Measurements from ENCODE around the gene ERLEC1. TPM values are rescaled to one million over a fixed set of nuclear protein-coding genes. Genes with fewer than 3 reads are reported as not detected.
A peak's percentile ranks its signal among the peaks of the same experiment; 100 is the strongest.

The ERLEC1 gene
- total RNA-seq, 2 donors from 2014 or later = 41.2 to 55.7 TPM

- TF ChIP-seq CTCF (IDR thresholded peaks at IDR 0.05) = no peak
- Histone ChIP-seq H3K27ac (no peak overlapping the region), H3K4me1 (no peaks in the 10 kb centered on the region), H3K9me3 (no peaks in the 10 kb centered on the region), H3K27me3 (no peaks in the 10 kb centered on the region), H3K36me3 (no peaks in the 10 kb centered on the region), H3K4me3 (no peak overlapping the region)
- no peak for DNase-seq (ENCODE audit: low spot score)
Observed at GRCh38 chr2:53777134-53777533, 9.7 kb upstream of the ERLEC1 start.

- TF ChIP-seq CTCF (IDR thresholded peaks at IDR 0.05) = no peak
- no peak overlapping the region for H3K27ac ChIP-seq
- H3K27me3 ChIP-seq = no peaks in the 10 kb centered on the region
- DNase-seq (ENCODE audit: low spot score) = no peak
- H3K36me3 ChIP-seq = no peaks in the 10 kb centered on the region
- no peaks in the 10 kb centered on the region for H3K9me3 ChIP-seq
- no peaks in the 10 kb centered on the region for H3K4me1 ChIP-seq
- H3K4me3 ChIP-seq = no peak overlapping the region
Observed at GRCh38 chr2:53778536-53779162, 8.2 kb upstream of the ERLEC1 start.

DNA sequence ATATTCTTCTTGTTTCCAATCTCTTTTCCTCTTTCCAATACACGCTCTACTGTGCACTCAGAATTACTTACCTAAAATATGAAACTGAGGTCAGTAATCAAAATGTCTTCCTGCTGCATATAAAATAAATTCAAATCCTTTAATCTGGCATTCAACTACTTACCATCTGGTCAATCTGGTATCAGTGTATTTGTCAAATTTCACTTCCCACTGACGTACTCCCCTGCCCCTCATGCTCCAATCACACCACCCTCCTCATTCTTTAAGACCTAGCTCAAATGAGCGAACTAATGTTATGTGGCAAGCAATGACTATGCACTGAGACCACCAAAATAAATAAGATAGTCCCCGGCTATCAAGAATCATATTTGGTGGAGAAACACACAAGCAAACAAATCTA is 6.8 kb upstream of the ERLEC1 start:
- no peak overlapping the region for H3K27ac ChIP-seq
- H3K9me3 ChIP-seq = no peaks in the 10 kb centered on the region
- no peak for TF ChIP-seq CTCF (IDR thresholded peaks at IDR 0.05)
- no peak for DNase-seq (ENCODE audit: low spot score)
- no peaks in the 10 kb centered on the region for H3K36me3 ChIP-seq
- H3K27me3 ChIP-seq = no peaks in the 10 kb centered on the region
- H3K4me1 ChIP-seq = peaks cover 0 to 5% of the 10 kb centered on the region in 2 donors
- H3K4me3 ChIP-seq = no peak overlapping the region

GRCh38 chr2:53782676-53783075 is 4.2 kb upstream of the ERLEC1 start:
- H3K36me3 ChIP-seq = no peaks in the 10 kb centered on the region
- H3K9me3 ChIP-seq = no peaks in the 10 kb centered on the region
- no peak overlapping the region for H3K4me3 ChIP-seq
- no peak for TF ChIP-seq CTCF (IDR thresholded peaks at IDR 0.05)
- H3K4me1 ChIP-seq = peaks cover 0 to 20% of the 10 kb centered on the region in 2 donors
- H3K27me3 ChIP-seq = no peaks in the 10 kb centered on the region
- no peak overlapping the region for H3K27ac ChIP-seq
- DNase-seq (ENCODE audit: low spot score) = no peak

DNA sequence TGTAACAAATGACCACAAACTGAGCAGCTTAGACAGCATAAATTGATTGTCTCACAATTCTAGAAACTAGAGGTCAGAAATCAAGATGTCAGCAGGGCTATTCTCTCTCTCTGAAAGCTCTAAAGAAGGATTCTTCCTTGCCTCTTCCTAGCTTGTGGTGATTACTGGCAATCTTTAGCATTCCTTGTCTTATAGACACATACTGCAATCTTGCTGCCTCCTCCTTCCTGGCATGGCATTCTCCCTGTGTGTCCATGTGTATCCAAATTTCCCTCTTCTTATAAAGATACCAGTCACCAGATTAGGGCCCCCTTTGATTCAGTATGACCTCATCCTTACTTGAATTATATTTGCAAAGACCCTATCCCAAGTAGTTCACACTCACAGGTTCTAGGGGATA is 2.4 kb upstream of the ERLEC1 start:
- no peak for TF ChIP-seq CTCF (IDR thresholded peaks at IDR 0.05)
- no peak overlapping the region for H3K27ac ChIP-seq
- peaks cover 0 to 35% of the 10 kb centered on the region in 2 donors for H3K4me1 ChIP-seq
- H3K27me3 ChIP-seq = no peaks in the 10 kb centered on the region
- H3K9me3 ChIP-seq = no peaks in the 10 kb centered on the region
- H3K4me3 ChIP-seq = no peak overlapping the region
- no peak for DNase-seq (ENCODE audit: low spot score)
- H3K36me3 ChIP-seq = no peaks in the 10 kb centered on the region

DNA sequence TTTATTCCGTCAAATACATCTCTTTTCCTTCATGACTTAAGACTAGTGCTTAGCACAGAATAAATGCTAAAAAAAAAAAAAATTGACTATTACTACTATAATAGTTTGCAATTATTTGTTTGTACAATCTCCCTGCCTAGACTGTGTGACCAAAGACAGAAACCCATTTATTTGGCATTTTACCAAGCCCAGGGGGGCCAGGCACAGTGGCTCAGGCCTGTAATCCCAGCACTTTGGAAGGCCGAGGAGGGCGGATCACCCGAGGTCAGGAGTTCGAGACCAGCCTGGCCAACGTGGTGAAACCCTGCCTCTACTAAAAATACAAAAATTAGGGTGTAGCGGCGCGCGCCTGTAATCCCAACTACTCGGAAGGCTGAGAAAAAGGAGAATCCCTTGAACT is 1.5 kb upstream of the ERLEC1 start:
- H3K27ac ChIP-seq = no peak overlapping the region
- H3K9me3 ChIP-seq = no peaks in the 10 kb centered on the region
- no peaks in the 10 kb centered on the region for H3K36me3 ChIP-seq
- no peak for DNase-seq (ENCODE audit: low spot score)
- no peak for TF ChIP-seq CTCF (IDR thresholded peaks at IDR 0.05)
- peaks cover 0 to 35% of the 10 kb centered on the region in 2 donors for H3K4me1 ChIP-seq
- H3K4me3 ChIP-seq = peak overlapping the region; percentile 84 to 90
- no peaks in the 10 kb centered on the region for H3K27me3 ChIP-seq
